Small intestine (tissue), 7 donors: ENCODE results near the gene QRICH2. TPM values are rescaled to one million over a fixed set of nuclear protein-coding genes. Genes with fewer than 3 reads are reported as not detected.
"Not testable (repeated sequence)": the region's sequence is repeated elsewhere in the genome, so short reads cannot be mapped to it uniquely, and the experiment has no call there.

Experiments used
- DNase-seq, 2 donors: peaks; one replicate each; pipeline versions ENCODE4 v3.0.0 to v3.0.0-alpha.2; 2013
- FAIRE-seq: peaks from 2 replicates; lab custom pipeline; 2012; peaks lifted over from hg19 to GRCh38; lab: Jason Lieb, UNC
- H3K27ac ChIP-seq, 3 donors: one replicate each; pipeline ENCODE4 v1.5.1; 2013; ENCODE audit warnings: low read length in 2 of 3, mild to moderate bottlenecking in 2 of 3, control low read depth in 1 of 3, inconsistent platforms in 1 of 3, low read depth in 1 of 3, moderate library complexity in 1 of 3
- H3K27me3 ChIP-seq, 3 donors: one replicate each; pipeline ENCODE4 v1.6.1; 2013; ENCODE audit warnings: low read length in 3 of 3, inconsistent platforms in 1 of 3; ENCODE audit not compliant: control insufficient read depth in 3 of 3, insufficient read depth in 3 of 3
- H3K36me3 ChIP-seq, 3 donors: one replicate each; pipeline ENCODE4 v1.6.1; 2013; ENCODE audit warnings: low read length in 3 of 3, inconsistent platforms in 1 of 3, low read depth in 1 of 3, mild to moderate bottlenecking in 1 of 3, moderate library complexity in 1 of 3; ENCODE audit not compliant: control insufficient read depth in 3 of 3, insufficient read depth in 2 of 3
- H3K4me1 ChIP-seq, 3 donors: one replicate each; pipeline ENCODE4 v1.6.1; 2013; ENCODE audit warnings: low read length in 2 of 3, inconsistent platforms in 1 of 3, low read depth in 1 of 3, mild to moderate bottlenecking in 1 of 3, moderate library complexity in 1 of 3; ENCODE audit not compliant: control insufficient read depth in 3 of 3, insufficient read depth in 2 of 3
- H3K4me3 ChIP-seq, 3 donors: one replicate each; pipeline ENCODE4 v1.5.1; 2013; ENCODE audit warnings: low read length in 3 of 3, control low read depth in 1 of 3, inconsistent platforms in 1 of 3, low read depth in 1 of 3, mild to moderate bottlenecking in 1 of 3, moderate library complexity in 1 of 3
- H3K9me3 ChIP-seq, 2 donors: one replicate each; pipeline ENCODE4 v1.6.1; 2013; ENCODE audit warnings: low read depth in 1 of 2, low read length in 1 of 2; ENCODE audit not compliant: control insufficient read depth in 2 of 2, insufficient read depth in 1 of 2
- WGBS, 3 donors: extraction: QIAGEN DNeasy Blood & Tissue Kit; methylation state at CpG; one replicate each; pipeline ENCODE4 v1.1.7; 2013; 5-methylcytosine and 5-hydroxymethylcytosine counted together
- polyA plus RNA-seq, 4 donors: library from polyadenylated mRNA; stranded (reverse) in 3 of 4; unstranded in 1 of 4; fragments of 200-250 nt in 3 of 4; fragments of 120-200 nt in 1 of 4; gene quantifications; one replicate each; pipeline versions ENCODE4 v1.2.1 to v1.2.3, GENCODE V29; 2013
- donor health status: healthy with polysubstance abuse.
- donor health status: control.
- donor health status: control.
- donor health status: Bipolar disorder and iron deficiency.
- donor health status: healthy.

Gene QRICH2
- polyA plus RNA-seq, 4 donors = 2.4 to 3.0 (median 2.6) TPM

DNA sequence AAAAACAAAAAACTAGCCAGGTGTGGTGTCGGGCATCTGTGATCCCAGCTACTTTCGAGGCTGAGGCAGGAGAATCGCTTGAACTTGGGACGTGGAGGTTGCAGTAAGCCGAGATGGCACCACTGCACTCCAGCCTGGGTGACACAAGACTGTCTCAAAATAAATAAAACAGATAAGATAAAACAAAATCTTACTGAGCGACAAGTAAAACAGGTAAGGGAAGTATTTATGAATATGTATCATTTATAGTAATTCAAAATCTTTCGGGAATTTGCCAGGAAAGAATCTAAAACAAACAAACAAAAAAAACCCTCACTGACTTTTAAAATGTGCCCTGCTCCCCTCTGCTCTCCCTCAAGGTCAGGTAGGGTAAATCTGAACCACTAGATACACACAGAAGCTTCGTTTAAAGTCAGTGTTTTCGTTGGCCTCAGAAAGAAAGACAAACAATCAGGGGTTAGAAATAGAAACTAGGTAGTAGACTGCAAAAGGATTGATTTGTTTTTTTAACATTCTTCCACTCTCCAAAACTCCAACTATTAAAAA lies 43.5 kb upstream of the QRICH2 start:
- no peak for DNase-seq
- no peak for FAIRE-seq
- Histone ChIP-seq H3K4me3 (no peak overlapping the region), H3K4me1 (peaks cover 0 to 3% (median 0%) of the 10 kb centered on the region in 3 donors), H3K36me3 (peaks cover 0 to 27% (median 0%) of the 10 kb centered on the region in 3 donors), H3K9me3 (no peaks in the 10 kb centered on the region), H3K27me3 (no peaks in the 10 kb centered on the region), H3K27ac (no peak overlapping the region)
- 68 to 80% (median 72%) methylated on average over 9 of the region's 9 CpGs for WGBS, 3 donors

DNA sequence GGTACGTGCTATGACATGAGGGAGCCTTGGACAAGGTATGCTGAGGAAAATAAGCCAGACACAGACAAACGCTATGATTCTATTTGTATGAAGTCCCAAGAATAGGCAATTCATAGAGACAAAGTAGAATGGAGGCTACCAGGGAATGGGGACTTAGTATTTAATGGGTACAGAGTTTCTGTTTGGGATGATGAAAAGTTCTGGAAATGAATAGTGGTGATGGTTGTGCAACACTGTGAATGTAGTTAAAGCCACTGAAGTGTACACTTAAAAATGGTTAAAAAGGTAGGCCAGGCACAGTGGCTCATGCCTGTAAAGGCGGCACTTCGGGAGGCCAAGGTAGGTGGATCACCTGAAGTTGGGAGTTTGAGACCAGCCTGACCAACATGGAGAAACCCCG lies 42.4 kb upstream of the QRICH2 start:
- peaks cover 0 to 3% (median 0%) of the 10 kb centered on the region in 3 donors for H3K4me1 ChIP-seq
- H3K9me3 ChIP-seq = no peaks in the 10 kb centered on the region
- WGBS, 3 donors = 96 to 98% (median 96%) methylated on average over 5 of the region's 5 CpGs
- peaks cover 0 to 36% (median 0%) of the 10 kb centered on the region in 3 donors for H3K36me3 ChIP-seq
- no peak overlapping the region for H3K4me3 ChIP-seq
- no peak for DNase-seq
- FAIRE-seq = no peak
- H3K27me3 ChIP-seq = no peaks in the 10 kb centered on the region
- H3K27ac ChIP-seq = no peak overlapping the region

DNA sequence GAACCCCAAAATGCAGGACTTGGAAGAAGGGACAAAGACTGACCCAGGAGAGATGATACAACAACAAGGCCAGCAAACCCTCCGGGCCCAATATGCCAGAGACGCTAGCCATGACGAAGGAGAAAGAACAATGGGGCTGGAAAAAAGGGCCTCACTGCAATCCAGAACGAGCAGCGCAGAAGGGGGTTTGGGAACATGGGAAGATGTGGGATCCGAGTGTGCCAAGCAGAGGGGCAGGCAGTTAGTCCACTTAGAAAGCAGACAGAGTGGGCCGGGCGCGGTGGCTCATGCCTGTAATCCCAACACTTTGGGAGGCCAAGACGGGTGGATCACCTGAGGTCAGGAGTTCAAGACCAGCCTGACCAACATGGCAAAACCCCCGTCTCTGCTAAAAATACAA lies 38.9 kb upstream of the QRICH2 start:
- H3K4me1 ChIP-seq, H3K9me3 ChIP-seq, H3K4me3 ChIP-seq, H3K27ac ChIP-seq, H3K27me3 ChIP-seq, FAIRE-seq, DNase-seq: not testable (repeated sequence)
- H3K36me3 ChIP-seq = peaks cover 0 to 63% (median 4%) of the 10 kb centered on the region in 3 donors
- 95 to 96% (median 95%) methylated on average over 11 of the region's 11 CpGs for WGBS, 3 donors

DNA sequence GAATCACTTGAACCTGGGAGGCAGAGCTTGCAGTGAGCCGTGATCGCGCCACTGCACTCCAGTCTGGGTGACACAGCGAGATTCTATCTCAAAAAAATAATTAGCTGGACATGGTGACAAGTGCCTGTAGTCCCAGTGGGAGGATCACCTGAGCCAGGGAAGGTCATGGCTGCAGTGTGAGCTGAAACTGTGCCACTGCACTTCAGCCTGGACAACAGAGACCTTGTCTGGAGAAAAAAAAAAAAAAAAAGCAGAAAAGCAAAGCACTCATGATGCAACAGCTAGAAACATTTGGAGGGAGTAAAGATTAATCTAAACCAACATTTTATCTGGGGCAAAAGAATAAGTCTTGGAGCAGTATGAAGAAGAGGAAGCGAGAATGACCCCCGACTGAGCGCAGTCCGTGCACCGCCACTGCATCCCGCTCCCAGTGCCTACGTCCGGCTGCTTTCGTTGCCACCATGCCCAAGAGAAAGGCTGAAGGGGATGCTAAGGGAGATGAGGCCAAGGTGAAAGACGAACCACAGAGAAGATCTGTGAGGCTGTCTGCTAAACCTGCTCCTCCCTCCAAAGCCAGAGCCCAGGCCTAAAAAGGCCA lies 37.4 kb upstream of the QRICH2 start:
- FAIRE-seq (no peak), DNase-seq (no peak)

DNA sequence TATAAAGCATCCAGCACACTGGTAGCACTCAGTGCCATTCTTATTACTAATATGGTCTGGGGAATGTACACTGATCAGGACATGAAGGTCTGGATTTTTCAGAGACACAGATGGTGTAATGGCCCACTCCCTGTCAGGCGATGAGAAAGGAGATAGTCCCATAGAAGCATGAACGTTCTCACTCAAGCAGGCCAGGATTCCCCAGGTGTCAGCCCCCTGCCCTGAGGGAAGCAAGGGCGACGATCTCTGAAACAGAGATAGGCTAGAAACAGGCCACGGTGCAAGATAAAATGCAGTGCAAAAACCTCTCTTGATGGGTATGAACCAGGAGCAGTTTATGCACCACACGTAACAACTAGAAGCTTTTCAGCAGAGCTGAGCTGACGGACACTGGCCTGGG lies 35.0 kb upstream of the QRICH2 start:
- peaks cover 0 to 63% (median 5%) of the 10 kb centered on the region in 3 donors for H3K36me3 ChIP-seq
- no peak overlapping the region for H3K4me3 ChIP-seq
- FAIRE-seq (no peak), DNase-seq (no peak)
- no peaks in the 10 kb centered on the region for H3K4me1 ChIP-seq
- no peaks in the 10 kb centered on the region for H3K27me3 ChIP-seq
- WGBS, 3 donors = 93 to 95% (median 95%) methylated on average over 7 of the region's 7 CpGs
- H3K9me3 ChIP-seq = no peaks in the 10 kb centered on the region
- no peak overlapping the region for H3K27ac ChIP-seq

More for the DNA sequence above, 37.4 kb upstream of the QRICH2 start:
- Histone ChIP-seq H3K9me3 (no peaks in the 10 kb centered on the region), H3K27me3 (no peaks in the 10 kb centered on the region), H3K4me3 (no peak overlapping the region), H3K36me3 (peaks cover 0 to 66% (median 5%) of the 10 kb centered on the region in 3 donors), H3K27ac (no peak overlapping the region), H3K4me1 (no peaks in the 10 kb centered on the region)
- 91 to 97% (median 94%) methylated on average over 14 of the region's 14 CpGs for WGBS, 3 donors

DNA sequence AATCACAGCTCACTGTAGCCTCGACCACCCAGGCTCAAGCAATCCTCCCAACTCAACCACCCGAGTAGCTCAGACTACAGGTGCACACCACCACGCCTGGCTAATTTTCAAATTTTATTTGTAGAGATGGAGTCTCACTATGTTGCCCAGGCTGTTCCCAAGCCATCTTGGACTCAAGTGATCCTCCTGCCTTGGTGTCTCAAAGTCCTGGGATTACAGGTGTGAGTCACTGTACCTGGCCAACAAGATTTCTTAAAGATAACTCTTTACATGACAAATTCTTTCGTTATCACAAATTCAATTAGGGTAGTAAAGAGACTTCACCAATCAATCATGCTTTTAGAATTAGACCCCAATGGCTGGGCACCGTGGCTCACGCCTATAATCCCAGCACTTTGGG lies 33.2 kb upstream of the QRICH2 start:
- Histone ChIP-seq H3K36me3 (peaks cover 0 to 49% (median 5%) of the 10 kb centered on the region in 3 donors), H3K27me3 (no peaks in the 10 kb centered on the region), H3K9me3 (no peaks in the 10 kb centered on the region), H3K4me3 (no peak overlapping the region), H3K4me1 (no peaks in the 10 kb centered on the region), H3K27ac (no peak overlapping the region)
- FAIRE-seq (no peak), DNase-seq (peak in 1 of 2 donors; percentile 36)
- WGBS, 3 donors = 90 to 92% (median 91%) methylated on average over 6 of the region's 6 CpGs

DNA sequence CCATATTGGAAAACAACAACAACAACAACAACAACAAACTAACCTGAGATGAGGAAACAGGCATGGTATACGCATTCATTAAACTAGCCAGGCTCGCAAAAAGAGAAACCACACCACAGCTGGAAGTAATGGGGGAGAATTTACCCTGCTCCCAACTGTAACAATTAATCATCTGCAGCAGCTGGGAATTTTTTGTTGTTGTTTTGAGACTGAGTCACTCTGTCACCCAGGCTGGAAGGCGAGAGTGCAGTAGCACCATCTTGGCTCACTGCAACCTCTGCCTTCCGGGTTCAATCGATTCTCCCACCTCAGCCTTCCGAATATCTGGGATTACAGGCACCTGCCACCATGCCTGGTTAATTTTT lies 29.3 kb upstream of the QRICH2 start:
- Histone ChIP-seq H3K27me3 (no peaks in the 10 kb centered on the region), H3K4me3 (no peak overlapping the region), H3K4me1 (no peaks in the 10 kb centered on the region), H3K27ac (no peak overlapping the region), H3K36me3 (peaks cover 0 to 23% (median 2%) of the 10 kb centered on the region in 3 donors), H3K9me3 (no peaks in the 10 kb centered on the region)
- 79 to 93% (median 91%) methylated on average over 6 of the region's 6 CpGs for WGBS, 3 donors
- FAIRE-seq (no peak), DNase-seq (no peak)

DNA sequence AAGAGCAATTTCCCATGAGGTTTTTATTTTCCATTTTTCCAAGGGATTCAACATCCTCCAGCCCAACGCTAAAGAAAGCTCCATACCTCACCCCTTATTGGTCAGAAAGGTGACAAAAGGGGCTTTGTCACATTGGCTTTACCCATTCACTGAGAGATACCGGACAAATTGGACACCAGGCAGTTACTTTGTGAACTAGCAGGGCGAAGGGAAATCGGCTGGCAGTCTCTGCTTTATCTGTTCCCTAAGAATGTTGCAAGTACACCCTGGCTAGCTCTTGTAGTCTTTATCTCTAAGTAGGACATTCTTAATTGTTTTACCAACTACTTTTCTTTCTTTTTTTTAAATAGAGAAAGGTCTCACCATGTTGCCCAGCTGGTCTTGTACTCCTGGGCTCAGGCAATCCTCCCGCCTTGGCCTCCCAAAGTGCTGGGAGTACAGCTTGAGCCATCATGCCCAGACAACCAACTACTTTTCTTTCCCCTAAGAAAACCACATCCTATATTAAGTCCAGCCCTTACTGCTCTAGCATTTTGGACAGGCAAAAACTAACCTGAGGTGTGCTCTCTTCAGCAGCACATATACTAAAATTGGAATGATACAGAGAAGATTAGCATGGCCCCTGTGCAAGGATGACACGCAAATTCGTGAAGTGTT lies 28.8 kb upstream of the QRICH2 start:
- H3K9me3 ChIP-seq = no peaks in the 10 kb centered on the region
- H3K4me3 ChIP-seq = no peak overlapping the region
- no peaks in the 10 kb centered on the region for H3K27me3 ChIP-seq
- 94 to 95% (median 94%) methylated on average over 7 of the region's 7 CpGs for WGBS, 3 donors
- H3K36me3 ChIP-seq = peaks cover 0 to 23% (median 2%) of the 10 kb centered on the region in 3 donors
- no peaks in the 10 kb centered on the region for H3K4me1 ChIP-seq
- DNase-seq (no peak), FAIRE-seq (no peak)
- no peak overlapping the region for H3K27ac ChIP-seq
